HepG2 (cell line): ENCODE results near the gene MRI1. TPM values are rescaled to one million over a fixed set of nuclear protein-coding genes. Genes with fewer than 3 reads are reported as not detected.

Experiments
- ATF7 ChIP-seq, 2 experiments: fragments of 450-650 bp in 1 of 2; sonication (generic) in 1 of 2; formaldehyde crosslinking in 1 of 2; IDR thresholded peaks; 2 replicates each; pipeline versions ENCODE4 v1.4.0 to v1.6.1; 2016 to 2020; ENCODE audit warnings: antibody characterized with exemption in 1 of 2, mild to moderate bottlenecking in 1 of 2, missing genetic modification reagents in 1 of 2
- NAIF1 ChIP-seq: sonication (generic); formaldehyde crosslinking; IDR thresholded peaks from 2 replicates; pipeline ENCODE4 v1.5.0; 2020; ENCODE audit warnings: mild to moderate bottlenecking, missing genetic modification reagents, borderline replicate concordance
- POLR2AphosphoS5 ChIP-seq: IDR thresholded peaks from 2 replicates; pipeline ENCODE4 v1.6.1; 2012; ENCODE audit warnings: low read depth, low read length
- TBP ChIP-seq: sonication (generic); formaldehyde crosslinking; IDR thresholded peaks from 2 replicates; pipeline ENCODE4 v1.5.0; 2020; ENCODE audit warnings: missing genetic modification reagents
- ZNF10 ChIP-seq: sonication (generic); formaldehyde crosslinking; IDR thresholded peaks from 2 replicates; pipeline ENCODE4 v1.4.0; 2020; ENCODE audit warnings: mild to moderate bottlenecking, low read depth, missing genetic modification reagents, borderline replicate concordance
- ZNF138 ChIP-seq: sonication (generic); formaldehyde crosslinking; IDR thresholded peaks from 2 replicates; pipeline ENCODE4 v1.5.0; 2020; ENCODE audit warnings: mild to moderate bottlenecking, low read depth, missing genetic modification reagents
- ZNF510 ChIP-seq: sonication (generic); formaldehyde crosslinking; IDR thresholded peaks from 2 replicates; pipeline ENCODE4 v1.4.0; 2020; ENCODE audit warnings: low read depth, mild to moderate bottlenecking, missing genetic modification reagents
- ZNF790 ChIP-seq: sonication (generic); formaldehyde crosslinking; IDR thresholded peaks from 2 replicates; pipeline ENCODE4 v1.8.0; 2022; ENCODE audit warnings: missing genetic modification reagents, mild to moderate bottlenecking, borderline replicate concordance
- polyA plus RNA-seq, 8 experiments: library from polyadenylated mRNA; depleted of rRNA in 3 of 8; stranded (reverse) in 7 of 8; unstranded in 1 of 8; fragments of >200 nt; fragmentation: Illumina TruSeq in 4 of 8; extraction: Trizol in 4 of 8; gene quantifications; 2 replicates each; pipeline versions ENCODE4 v1.2.1 to v1.2.3, GENCODE V29; 2011 to 2016; ENCODE audit warnings: low read depth in 4 of 8, missing spikeins in 1 of 8, mixed read lengths in 1 of 8; ENCODE audit not compliant: insufficient read depth in 1 of 8
- total RNA-seq, 5 experiments: library from RNA; depleted of rRNA; stranded (reverse); fragments of >200 nt; fragmentation: Illumina TruSeq; extraction: Trizol; gene quantifications; 2 replicates each; pipeline ENCODE4 v1.2.3, GENCODE V29; 2016; ENCODE audit warnings: low read depth in 1 of 5
- TF ChIP-seq, protein P1 (sequence below), 2 experiments: sonication (generic) in 1 of 2; formaldehyde crosslinking in 1 of 2; IDR thresholded peaks; 2 replicates each; pipeline versions ENCODE4 v1.6.1 to v1.9.0; 2014 to 2022; ENCODE audit warnings: antibody characterized with exemption in 1 of 2, borderline replicate concordance in 1 of 2, inconsistent platforms in 1 of 2, low read depth in 1 of 2, missing genetic modification reagents in 1 of 2
- TF ChIP-seq, protein P2 (sequence below): IDR thresholded peaks from 2 replicates; pipeline ENCODE4 v1.6.1; 2012; ENCODE audit warnings: inconsistent platforms
- TF ChIP-seq, protein P3 (sequence below): sonication (generic); formaldehyde crosslinking; IDR thresholded peaks from 2 replicates; pipeline ENCODE4 v1.4.0; 2020; ENCODE audit warnings: missing genetic modification reagents
- TF ChIP-seq, protein P4 (sequence below): sonication (generic); formaldehyde crosslinking; IDR thresholded peaks from 2 replicates; pipeline ENCODE4 v1.9.0; 2021; ENCODE audit warnings: missing genetic modification reagents, borderline replicate concordance

The MRI1 gene
- total and polyA plus RNA-seq, 2 of the 13 experiments (the other 11 are each of a cell fraction or from before 2014, with no cell fraction given), result 20.1 to 20.6 TPM

DNA sequence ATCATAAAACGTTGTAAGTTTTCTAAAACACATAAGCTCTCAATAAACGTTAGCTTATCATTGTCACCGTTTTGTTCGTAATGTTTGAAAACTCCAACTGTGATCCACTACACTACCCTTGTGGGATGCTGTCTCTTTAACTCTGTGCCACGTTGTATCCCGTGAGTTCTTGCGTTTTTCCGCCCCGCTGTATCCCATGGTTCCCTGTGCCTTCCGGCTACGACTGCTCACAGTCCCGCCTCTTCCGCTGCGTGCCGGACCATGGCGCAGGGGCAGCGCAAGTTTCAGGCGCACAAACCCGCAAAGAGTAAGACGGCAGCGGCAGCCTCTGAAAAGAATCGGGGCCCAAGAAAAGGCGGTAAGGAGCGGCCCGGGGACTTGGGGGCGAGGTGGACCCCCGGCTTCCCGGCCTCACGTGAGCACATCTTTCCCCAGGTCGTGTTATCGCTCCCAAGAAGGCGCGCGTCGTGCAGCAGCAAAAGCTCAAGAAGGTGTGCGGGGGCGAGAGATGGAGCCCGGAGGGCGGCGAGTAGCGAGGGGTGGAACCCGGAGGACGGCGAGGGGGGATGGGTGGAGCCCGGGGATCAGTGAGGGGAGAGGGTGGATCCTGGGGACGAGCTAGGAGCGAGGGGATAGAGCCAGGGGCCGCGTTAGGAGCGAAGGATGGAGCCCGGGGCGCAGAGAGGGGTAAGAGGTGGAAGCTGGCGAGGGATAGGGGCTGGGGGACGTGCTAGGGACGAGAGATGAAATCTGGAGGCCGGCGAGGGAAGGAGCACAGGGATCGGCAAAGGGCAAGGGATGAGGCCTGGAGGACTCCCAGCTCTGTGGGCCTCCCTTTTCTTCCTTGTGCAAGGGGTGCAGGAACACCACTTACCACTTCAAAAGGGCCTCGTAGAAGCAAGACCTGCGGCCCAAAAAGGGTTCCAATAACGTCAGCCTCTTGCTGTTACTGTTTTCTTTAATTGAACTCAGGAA lies 10.2 kb downstream of the MRI1 start, which contains the start of gene C19orf53 (continued):
- TF ChIP-seq, protein P1, sequence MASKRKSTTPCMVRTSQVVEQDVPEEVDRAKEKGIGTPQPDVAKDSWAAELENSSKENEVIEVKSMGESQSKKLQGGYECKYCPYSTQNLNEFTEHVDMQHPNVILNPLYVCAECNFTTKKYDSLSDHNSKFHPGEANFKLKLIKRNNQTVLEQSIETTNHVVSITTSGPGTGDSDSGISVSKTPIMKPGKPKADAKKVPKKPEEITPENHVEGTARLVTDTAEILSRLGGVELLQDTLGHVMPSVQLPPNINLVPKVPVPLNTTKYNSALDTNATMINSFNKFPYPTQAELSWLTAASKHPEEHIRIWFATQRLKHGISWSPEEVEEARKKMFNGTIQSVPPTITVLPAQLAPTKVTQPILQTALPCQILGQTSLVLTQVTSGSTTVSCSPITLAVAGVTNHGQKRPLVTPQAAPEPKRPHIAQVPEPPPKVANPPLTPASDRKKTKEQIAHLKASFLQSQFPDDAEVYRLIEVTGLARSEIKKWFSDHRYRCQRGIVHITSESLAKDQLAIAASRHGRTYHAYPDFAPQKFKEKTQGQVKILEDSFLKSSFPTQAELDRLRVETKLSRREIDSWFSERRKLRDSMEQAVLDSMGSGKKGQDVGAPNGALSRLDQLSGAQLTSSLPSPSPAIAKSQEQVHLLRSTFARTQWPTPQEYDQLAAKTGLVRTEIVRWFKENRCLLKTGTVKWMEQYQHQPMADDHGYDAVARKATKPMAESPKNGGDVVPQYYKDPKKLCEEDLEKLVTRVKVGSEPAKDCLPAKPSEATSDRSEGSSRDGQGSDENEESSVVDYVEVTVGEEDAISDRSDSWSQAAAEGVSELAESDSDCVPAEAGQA (IDR thresholded peaks at IDR 0.05; ENCODE audit: low read depth), result peak; percentile 92
- TF ChIP-seq, protein P1 (CRISPR knock-in tag; IDR thresholded peaks at IDR 0.05; ENCODE audit: borderline replicate concordance), result no peak
- TF ChIP-seq ZNF790 (no peak), NAIF1 (CRISPR knock-in tag) (peak; percentile 43; the same call in 1 of the 2 replicates), ZNF10 (CRISPR knock-in tag) (no peak), ZNF138 (CRISPR knock-in tag) (no peak), TBP (CRISPR knock-in tag) (peak; percentile 99), POLR2AphosphoS5 (peak; percentile 94), ZNF510 (CRISPR knock-in tag) (peak; percentile 91), ATF7 (IDR thresholded peaks at IDR 0.05) (no peak), ATF7 (CRISPR knock-in tag; IDR thresholded peaks at IDR 0.05) (no peak)
- TF ChIP-seq, protein P2, sequence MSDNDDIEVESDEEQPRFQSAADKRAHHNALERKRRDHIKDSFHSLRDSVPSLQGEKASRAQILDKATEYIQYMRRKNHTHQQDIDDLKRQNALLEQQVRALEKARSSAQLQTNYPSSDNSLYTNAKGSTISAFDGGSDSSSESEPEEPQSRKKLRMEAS, result peak; percentile 96
- TF ChIP-seq, protein P3, sequence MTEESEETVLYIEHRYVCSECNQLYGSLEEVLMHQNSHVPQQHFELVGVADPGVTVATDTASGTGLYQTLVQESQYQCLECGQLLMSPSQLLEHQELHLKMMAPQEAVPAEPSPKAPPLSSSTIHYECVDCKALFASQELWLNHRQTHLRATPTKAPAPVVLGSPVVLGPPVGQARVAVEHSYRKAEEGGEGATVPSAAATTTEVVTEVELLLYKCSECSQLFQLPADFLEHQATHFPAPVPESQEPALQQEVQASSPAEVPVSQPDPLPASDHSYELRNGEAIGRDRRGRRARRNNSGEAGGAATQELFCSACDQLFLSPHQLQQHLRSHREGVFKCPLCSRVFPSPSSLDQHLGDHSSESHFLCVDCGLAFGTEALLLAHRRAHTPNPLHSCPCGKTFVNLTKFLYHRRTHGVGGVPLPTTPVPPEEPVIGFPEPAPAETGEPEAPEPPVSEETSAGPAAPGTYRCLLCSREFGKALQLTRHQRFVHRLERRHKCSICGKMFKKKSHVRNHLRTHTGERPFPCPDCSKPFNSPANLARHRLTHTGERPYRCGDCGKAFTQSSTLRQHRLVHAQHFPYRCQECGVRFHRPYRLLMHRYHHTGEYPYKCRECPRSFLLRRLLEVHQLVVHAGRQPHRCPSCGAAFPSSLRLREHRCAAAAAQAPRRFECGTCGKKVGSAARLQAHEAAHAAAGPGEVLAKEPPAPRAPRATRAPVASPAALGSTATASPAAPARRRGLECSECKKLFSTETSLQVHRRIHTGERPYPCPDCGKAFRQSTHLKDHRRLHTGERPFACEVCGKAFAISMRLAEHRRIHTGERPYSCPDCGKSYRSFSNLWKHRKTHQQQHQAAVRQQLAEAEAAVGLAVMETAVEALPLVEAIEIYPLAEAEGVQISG (CRISPR knock-in tag), result peak; percentile 98
- TF ChIP-seq, protein P4, sequence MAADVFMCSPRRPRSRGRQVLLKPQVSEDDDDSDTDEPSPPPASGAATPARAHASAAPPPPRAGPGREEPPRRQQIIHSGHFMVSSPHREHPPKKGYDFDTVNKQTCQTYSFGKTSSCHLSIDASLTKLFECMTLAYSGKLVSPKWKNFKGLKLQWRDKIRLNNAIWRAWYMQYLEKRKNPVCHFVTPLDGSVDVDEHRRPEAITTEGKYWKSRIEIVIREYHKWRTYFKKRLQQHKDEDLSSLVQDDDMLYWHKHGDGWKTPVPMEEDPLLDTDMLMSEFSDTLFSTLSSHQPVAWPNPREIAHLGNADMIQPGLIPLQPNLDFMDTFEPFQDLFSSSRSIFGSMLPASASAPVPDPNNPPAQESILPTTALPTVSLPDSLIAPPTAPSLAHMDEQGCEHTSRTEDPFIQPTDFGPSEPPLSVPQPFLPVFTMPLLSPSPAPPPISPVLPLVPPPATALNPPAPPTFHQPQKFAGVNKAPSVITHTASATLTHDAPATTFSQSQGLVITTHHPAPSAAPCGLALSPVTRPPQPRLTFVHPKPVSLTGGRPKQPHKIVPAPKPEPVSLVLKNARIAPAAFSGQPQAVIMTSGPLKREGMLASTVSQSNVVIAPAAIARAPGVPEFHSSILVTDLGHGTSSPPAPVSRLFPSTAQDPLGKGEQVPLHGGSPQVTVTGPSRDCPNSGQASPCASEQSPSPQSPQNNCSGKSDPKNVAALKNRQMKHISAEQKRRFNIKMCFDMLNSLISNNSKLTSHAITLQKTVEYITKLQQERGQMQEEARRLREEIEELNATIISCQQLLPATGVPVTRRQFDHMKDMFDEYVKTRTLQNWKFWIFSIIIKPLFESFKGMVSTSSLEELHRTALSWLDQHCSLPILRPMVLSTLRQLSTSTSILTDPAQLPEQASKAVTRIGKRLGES (CRISPR knock-in tag), result no peak
